ENCODE measurements around the gene CLEC4E. TPM values are rescaled to one million over a fixed set of nuclear protein-coding genes. Genes with fewer than 3 reads are reported as not detected.

Gene CLEC4E
- total RNA-seq, 1 experiment from 2014 or later: not detected

DNA sequence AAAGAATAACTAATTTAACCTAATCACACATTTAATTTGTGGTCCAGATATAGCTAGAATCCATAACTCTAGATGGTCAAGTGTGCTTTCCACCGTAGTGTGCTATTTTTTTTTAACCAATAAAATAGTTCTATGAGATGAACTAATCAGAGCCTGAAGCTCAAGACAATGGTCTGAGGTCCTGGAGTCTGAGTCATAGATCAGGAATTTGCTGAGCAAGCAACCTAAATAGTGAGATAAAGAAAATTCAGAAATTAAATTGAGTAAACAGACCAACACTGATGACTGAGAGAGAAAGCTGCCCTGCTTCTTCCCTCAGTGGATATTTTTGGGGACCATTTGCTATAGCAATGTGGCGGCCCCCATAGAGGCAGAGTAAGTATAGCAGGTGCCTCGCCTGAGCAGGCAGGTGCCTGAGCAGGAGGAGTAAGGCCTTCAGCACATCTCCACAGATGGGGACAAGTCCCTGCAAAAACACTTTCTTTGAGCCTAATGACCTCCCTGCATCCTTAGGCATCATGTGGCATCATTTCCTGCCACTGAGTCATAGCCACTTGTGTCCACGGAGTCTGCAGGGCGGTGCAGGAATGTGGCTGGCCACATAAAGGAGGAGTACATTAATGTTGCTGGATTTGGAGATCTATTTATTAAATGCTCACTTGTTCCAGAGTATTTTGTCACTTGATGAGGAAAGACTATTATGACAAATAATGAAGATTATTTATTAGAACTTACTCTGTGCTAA, 13.9 kb upstream of the CLEC4E start:
- no TSS peak for BruUV-seq (replicated peaks)
- no peak overlapping the region for H3K9ac ChIP-seq (ENCODE audit: low read length)
- no peaks in the 10 kb centered on the region for H3K9me2 ChIP-seq (ENCODE audit: insufficient read depth)
- TF ChIP-seq ELF1 (IDR thresholded peaks at IDR 0.05; ENCODE audit: borderline replicate concordance, low read depth) (no peak), EZH2phosphoT487 (IDR thresholded peaks at IDR 0.05; ENCODE audit: borderline replicate concordance) (no peak), TCF7L2 (IDR thresholded peaks at IDR 0.05; ENCODE audit: borderline replicate concordance, extremely low read depth, insufficient read depth, insufficient read length) (no peak), FOSL1 (IDR thresholded peaks at IDR 0.05; ENCODE audit: low read depth) (no peak), JUND (IDR thresholded peaks at IDR 0.05) (no peak), YY1 (IDR thresholded peaks at IDR 0.05; ENCODE audit: extremely low read depth, insufficient replicate concordance, low read depth, low read length) (no peak), RAD21 (IDR thresholded peaks at IDR 0.05; ENCODE audit: low read depth) (no peak), SP1 (IDR thresholded peaks at IDR 0.05; ENCODE audit: low read depth) (no peak)
- TF ChIP-seq, protein P1, sequence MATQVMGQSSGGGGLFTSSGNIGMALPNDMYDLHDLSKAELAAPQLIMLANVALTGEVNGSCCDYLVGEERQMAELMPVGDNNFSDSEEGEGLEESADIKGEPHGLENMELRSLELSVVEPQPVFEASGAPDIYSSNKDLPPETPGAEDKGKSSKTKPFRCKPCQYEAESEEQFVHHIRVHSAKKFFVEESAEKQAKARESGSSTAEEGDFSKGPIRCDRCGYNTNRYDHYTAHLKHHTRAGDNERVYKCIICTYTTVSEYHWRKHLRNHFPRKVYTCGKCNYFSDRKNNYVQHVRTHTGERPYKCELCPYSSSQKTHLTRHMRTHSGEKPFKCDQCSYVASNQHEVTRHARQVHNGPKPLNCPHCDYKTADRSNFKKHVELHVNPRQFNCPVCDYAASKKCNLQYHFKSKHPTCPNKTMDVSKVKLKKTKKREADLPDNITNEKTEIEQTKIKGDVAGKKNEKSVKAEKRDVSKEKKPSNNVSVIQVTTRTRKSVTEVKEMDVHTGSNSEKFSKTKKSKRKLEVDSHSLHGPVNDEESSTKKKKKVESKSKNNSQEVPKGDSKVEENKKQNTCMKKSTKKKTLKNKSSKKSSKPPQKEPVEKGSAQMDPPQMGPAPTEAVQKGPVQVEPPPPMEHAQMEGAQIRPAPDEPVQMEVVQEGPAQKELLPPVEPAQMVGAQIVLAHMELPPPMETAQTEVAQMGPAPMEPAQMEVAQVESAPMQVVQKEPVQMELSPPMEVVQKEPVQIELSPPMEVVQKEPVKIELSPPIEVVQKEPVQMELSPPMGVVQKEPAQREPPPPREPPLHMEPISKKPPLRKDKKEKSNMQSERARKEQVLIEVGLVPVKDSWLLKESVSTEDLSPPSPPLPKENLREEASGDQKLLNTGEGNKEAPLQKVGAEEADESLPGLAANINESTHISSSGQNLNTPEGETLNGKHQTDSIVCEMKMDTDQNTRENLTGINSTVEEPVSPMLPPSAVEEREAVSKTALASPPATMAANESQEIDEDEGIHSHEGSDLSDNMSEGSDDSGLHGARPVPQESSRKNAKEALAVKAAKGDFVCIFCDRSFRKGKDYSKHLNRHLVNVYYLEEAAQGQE (IDR thresholded peaks at IDR 0.05; ENCODE audit: low read depth): no peak
- TF ChIP-seq, protein P2, sequence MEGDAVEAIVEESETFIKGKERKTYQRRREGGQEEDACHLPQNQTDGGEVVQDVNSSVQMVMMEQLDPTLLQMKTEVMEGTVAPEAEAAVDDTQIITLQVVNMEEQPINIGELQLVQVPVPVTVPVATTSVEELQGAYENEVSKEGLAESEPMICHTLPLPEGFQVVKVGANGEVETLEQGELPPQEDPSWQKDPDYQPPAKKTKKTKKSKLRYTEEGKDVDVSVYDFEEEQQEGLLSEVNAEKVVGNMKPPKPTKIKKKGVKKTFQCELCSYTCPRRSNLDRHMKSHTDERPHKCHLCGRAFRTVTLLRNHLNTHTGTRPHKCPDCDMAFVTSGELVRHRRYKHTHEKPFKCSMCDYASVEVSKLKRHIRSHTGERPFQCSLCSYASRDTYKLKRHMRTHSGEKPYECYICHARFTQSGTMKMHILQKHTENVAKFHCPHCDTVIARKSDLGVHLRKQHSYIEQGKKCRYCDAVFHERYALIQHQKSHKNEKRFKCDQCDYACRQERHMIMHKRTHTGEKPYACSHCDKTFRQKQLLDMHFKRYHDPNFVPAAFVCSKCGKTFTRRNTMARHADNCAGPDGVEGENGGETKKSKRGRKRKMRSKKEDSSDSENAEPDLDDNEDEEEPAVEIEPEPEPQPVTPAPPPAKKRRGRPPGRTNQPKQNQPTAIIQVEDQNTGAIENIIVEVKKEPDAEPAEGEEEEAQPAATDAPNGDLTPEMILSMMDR (IDR thresholded peaks at IDR 0.05 in 2 of 3, conservative IDR thresholded peaks at IDR 0.05 in 1 of 3; ENCODE audit: borderline replicate concordance in 1 of 3, insufficient read depth in 1 of 3, low read depth in 2 of 3, low read length in 2 of 3): no peak
- no peak overlapping the region for H2AFZ ChIP-seq (ENCODE audit: low read depth, low read length, poor library complexity, severe bottlenecking)
- no peak overlapping the region for H3K4me2 ChIP-seq (ENCODE audit: low read length)
- ChIA-PET CTCF (interaction anchor here (1.5 kb wide), 1 partner anchor 10 kb away, joined by 12 read pairs; no protein-coding TSS in a partner anchor), POLR2A (no interaction called here), RAD21 (ENCODE audit: low non-redundant PET in 1 of 2, low total read pairs in 2 of 2, uncharacterized antibody in 2 of 2, unreplicated experiment in 2 of 2) (no interaction called here)
- no peaks in the 10 kb centered on the region for H3K27me3 ChIP-seq (ENCODE audit: insufficient read depth, low read length)
- DNase-seq (ENCODE audit: low read depth, low spot score) (no peak), ATAC-seq (peak; percentile 14; the same call in 1 of the 2 replicates)
- H3K36me3 ChIP-seq (ENCODE audit: control insufficient read depth in 1 of 2, insufficient read depth in 2 of 2, low read length in 2 of 2): no peaks in the 10 kb centered on the region
- H3K4me3 ChIP-seq (replicated peaks in 1 of 2; ENCODE audit: low read depth in 1 of 2, low read length in 2 of 2): no peak overlapping the region
- H4K20me1 ChIP-seq (ENCODE audit: insufficient read depth): no peaks in the 10 kb centered on the region
- H3K9me3 ChIP-seq (ENCODE audit: control insufficient read depth in 1 of 2, insufficient read depth in 1 of 2, low read depth in 1 of 2, low read length in 2 of 2): no peaks in the 10 kb centered on the region
- H3K79me2 ChIP-seq (ENCODE audit: insufficient read depth, low read length): no peaks in the 10 kb centered on the region
- H3K4me1 ChIP-seq (ENCODE audit: control insufficient read depth in 1 of 2, insufficient read depth in 2 of 2, low read length in 2 of 2): peaks cover 0 to 7% of the 10 kb centered on the region in 2 experiments; a peak in 2 of 4 replicates
- H3K27ac ChIP-seq (ENCODE audit: low read depth, low read length): no peak overlapping the region
- intact Hi-C loops (cut with micrococcal nuclease): no loop called here

Data from HCT116 (cell line).